GM19395 (cell line): Measurements from ENCODE around the gene COL15A1.

Source experiments
- ATAC-seq: cut with Tn5 transposase; IDR thresholded peaks from one replicate; pipeline ENCODE4 v1.9.1; 2021; ENCODE audit warnings: mild to moderate bottlenecking, moderate library complexity; ENCODE audit not compliant: unreplicated experiment

Gene COL15A1

GRCh38 chr9:99103901-99104458, 160.3 kb downstream of the COL15A1 start:
- no peak for ATAC-seq

GRCh38 chr9:99104459-99105151, 160.9 kb downstream of the COL15A1 start, which contains the start of gene TGFBR1:
TSS of gene TGFBR1 (plus strand) at chr9:99105113. CDS start at chr9:99105206, 93 bp downstream.
- ATAC-seq = peak; percentile 90

DNA sequence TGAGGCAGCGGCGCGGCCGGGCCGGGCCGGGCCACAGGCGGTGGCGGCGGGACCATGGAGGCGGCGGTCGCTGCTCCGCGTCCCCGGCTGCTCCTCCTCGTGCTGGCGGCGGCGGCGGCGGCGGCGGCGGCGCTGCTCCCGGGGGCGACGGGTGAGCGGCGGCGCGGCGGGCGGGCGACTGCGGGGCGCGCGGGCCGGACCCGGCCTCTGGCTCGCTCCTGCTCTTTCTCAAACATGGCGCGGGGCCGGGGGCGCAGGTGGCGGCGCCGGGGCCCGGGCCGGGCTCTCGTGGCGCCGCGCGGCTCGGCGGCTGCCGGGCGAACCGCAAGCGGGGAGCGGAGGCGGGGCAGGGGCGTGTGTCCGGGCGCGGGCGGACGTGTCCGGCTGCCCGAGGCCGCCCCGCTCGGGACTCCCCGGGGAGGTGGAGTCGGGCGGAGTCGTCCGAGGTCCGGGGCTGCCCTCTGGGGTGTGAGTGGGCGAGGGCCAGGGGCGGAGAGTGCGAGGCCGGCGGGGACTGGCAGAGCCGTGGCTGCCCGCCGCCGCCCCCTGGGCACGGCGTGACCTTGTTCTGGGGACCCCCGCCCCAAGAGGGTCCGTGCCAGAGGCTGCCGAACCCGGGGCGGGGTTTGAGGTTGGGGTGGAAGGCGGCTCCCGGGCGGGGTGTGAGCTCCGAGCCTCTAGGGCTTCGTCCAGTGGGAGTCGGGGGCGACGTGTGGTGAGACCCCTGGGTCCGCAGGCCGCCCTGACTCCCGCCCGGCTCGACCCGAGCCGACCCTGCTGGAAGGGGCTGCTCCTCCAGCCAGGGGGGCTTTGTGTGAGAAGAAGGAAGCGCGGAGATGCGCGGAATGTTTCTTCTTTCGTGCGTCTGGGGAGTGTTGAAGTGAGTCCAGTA, 161.7 kb downstream of the COL15A1 start:
- ATAC-seq = peak; percentile 58

- ATAC-seq = no peak
Observed at GRCh38 chr9:99106044-99106375, 162.3 kb downstream of the COL15A1 start.

DNA sequence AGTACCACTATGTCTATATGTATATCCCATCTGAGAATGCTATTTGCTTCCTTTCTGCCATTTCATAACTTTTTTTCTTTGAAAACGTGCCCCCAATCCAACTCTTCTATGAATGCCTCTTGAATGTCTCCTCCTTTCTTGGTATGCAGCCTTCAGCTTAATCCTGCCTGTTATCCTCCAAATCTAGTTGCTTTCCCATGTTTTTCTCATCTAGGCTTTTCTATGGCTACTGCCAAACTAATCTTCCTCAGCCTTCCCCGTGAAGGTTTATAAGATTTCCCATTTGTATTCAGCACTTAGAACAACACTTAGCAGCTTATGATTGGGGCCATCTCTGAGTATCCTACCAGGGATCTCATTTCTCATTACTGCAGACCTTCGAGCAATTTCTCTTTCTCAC, 163.7 kb downstream of the COL15A1 start:
- ATAC-seq = no peak

DNA sequence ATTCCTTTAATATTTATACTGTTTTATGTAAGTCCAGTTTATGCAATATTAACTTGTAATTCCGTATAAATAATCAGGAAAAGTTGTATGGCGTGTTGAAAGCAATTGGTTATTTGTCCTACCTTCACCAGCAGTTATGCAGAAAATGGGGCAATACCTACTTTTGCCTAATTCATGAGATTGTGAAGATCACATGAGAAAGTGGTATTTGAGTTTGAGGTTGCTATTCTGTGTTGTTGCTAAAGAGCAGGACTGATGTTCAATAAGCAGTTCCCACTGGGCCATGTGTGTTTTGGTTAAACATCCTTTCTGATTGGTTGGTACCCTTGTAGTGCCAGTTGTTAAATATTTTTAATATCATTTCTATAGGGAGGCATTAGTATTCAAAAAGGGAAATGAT, 164.4 kb downstream of the COL15A1 start:
- ATAC-seq = no peak

GRCh38 chr9:99109522-99109921, 165.8 kb downstream of the COL15A1 start:
- ATAC-seq = no peak

DNA sequence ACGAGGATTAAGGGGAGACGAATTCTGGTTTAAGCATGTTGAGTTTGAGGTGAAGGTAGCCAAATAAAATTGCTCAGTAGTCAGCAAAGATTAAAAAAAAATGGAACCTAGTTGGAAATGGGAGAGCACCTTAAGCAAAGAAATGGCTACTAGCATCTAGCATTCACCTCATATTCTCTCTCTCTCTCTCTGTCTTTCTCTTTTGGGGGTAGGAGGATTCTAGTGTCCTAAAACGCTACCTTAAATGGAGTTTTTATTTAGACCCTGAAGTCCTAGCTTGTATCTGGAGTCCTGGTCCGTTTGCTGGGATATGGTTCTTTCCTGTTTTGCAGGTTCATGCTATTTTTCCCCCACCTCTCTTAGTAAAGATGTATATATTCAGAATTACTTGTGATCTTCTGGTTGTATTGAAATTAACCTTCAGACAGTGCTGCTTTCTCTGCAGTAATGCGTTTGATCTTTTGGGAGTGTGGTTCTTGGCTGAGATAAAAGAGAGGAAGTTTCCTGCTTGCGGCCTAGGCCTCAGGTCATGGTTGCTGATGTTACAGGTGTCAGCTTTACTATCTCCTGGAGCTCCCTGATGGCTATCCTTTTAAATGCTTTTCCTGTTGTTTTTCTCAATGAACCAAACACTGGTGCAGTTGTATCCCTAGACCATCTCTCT, 169.2 kb downstream of the COL15A1 start:
- ATAC-seq = no peak

GRCh38 chr9:99113414-99114048, 169.8 kb downstream of the COL15A1 start:
- ATAC-seq = no peak

- ATAC-seq = no peak
Observed at GRCh38 chr9:99114049-99114440, 170.3 kb downstream of the COL15A1 start.

- ATAC-seq = no peak
Observed at GRCh38 chr9:99114846-99115500, 171.3 kb downstream of the COL15A1 start.

GRCh38 chr9:99116003-99116411, 172.3 kb downstream of the COL15A1 start:
- ATAC-seq = no peak

GRCh38 chr9:99118782-99119466, 175.2 kb downstream of the COL15A1 start:
- peak; percentile 97 for ATAC-seq

DNA sequence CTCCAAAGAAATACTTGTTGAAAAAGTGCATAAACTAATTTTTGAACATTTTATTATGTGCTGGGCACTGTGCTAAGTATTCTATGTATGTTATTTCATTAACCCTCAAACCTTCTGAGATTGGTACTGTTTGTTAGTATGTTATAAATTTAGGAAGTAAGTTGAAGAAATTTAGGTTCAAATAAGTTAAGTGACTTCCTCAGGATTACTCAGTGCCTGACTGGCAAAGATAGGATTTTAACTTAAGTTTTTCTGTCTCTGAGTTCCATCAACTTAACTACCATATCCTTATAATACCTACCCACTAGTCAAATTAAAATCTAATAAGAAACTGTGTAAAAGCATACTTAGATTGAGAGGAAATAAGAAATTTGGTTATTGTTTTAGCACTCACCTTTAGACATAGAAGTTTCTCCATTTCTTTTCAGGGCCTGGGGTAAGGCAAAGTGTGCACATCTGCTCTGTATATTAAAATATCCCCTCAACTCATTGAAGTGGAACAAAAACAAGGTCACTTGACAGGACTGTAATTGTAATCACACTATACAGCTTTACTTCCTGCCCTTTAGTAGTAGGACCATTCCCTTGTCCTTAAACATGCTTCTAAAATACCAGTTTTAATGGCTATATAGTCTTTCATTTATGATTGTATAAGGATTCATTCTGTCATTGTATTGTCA, 176.4 kb downstream of the COL15A1 start:
- ATAC-seq = no peak
